Testis (tissue), 3 donors: ENCODE measurements around the gene SYNE1. TPM values are rescaled to one million over a fixed set of nuclear protein-coding genes. Genes with fewer than 3 reads are reported as not detected.
"Not testable (repeated sequence)": the region's sequence is repeated elsewhere in the genome, so short reads cannot be mapped to it uniquely, and the experiment has no call there.

Source experiments
- DNase-seq: peaks from one replicate; pipeline ENCODE4 v3.0.0-alpha.2; 2019
- H3K27ac ChIP-seq, 2 donors: fragments of 200-600 bp; sonication (generic); one replicate each; pipeline ENCODE4 v1.5.1; 2019
- H3K27me3 ChIP-seq: fragments of 200-600 bp; sonication (generic); one replicate; pipeline ENCODE4 v1.5.1; 2019
- H3K36me3 ChIP-seq: fragments of 200-600 bp; sonication (generic); one replicate; pipeline ENCODE4 v1.5.1; 2017; ENCODE audit warnings: low read depth; ENCODE audit errors: missing control alignments
- H3K4me1 ChIP-seq: fragments of 200-600 bp; sonication (generic); one replicate; pipeline ENCODE4 v1.5.1; 2019
- H3K4me3 ChIP-seq, 2 donors: fragments of 200-600 bp; sonication (generic); one replicate each; pipeline ENCODE4 v1.5.1; 2017 to 2019
- H3K9me3 ChIP-seq: fragments of 200-600 bp; sonication (generic); one replicate; pipeline ENCODE4 v1.5.1; 2017
- POLR2A ChIP-seq: fragments of 450-650 bp; IDR thresholded peaks from one replicate; pipeline ENCODE4 v1.6.1; 2017; ENCODE audit warnings: antibody characterized with exemption, mild to moderate bottlenecking, moderate library complexity
- WGBS, 2 donors: methylation state at CpG; one replicate each; pipeline ENCODE4 v1.1.5; 2018; 5-methylcytosine and 5-hydroxymethylcytosine counted together
- intact Hi-C: fragments of 100-400 bp; cut with DNase I; formaldehyde crosslinking; loops from one replicate; pipeline ENCODE4 v1.15.1; 2023; ENCODE audit warnings: low total_unique reads
- polyA plus RNA-seq: library from polyadenylated mRNA; stranded (reverse); fragments of 350-450 nt; fragmentation: Illumina TruSeq; extraction: RNeasy Lipid Tissue Mini Kit (QIAGEN cat#74804); gene quantifications from one replicate; pipeline ENCODE4 v1.2.3, GENCODE V29; 2014; ENCODE audit warnings: low read depth, low replicate concordance; ENCODE audit not compliant: insufficient read depth
- total RNA-seq, 2 donors: library from RNA; depleted of rRNA; stranded (reverse); fragments of >200 nt; gene quantifications; one replicate each; pipeline ENCODE4 v1.2.3, GENCODE V29; 2016
- TF ChIP-seq, protein P1 (sequence below), 3 experiments: fragments of 450-650 bp in 2 of 3; fragments of 200-600 bp in 1 of 3; sonication (generic) in 1 of 3; IDR thresholded peaks; one replicate each; pipeline ENCODE4 v1.5.1; 2016 to 2019; ENCODE audit warnings: antibody characterized with exemption in 3 of 3, mild to moderate bottlenecking in 2 of 3, moderate library complexity in 1 of 3

The SYNE1 gene
- total and polyA plus RNA-seq, 3 donors from 2014 or later, result 57.2 to 255 (median 228) TPM

DNA sequence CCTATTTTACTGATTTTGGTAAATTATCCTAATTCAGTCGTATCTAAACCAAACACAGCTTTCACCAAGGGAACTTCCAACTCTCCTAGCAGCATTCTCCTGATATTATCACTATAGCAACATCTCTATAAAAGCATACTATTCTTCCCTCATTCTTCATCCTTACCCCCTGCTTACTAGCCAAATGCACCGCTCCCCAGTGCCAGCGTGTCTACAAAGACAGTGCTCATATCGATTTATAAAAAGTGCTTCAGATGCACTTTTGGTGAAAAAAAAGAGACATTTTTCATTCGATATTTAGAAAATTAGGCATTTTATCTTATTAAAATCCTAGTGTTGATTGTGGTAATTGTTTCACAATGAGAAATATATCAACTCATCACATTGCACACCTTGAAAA is 74.0 kb downstream of the SYNE1 start:
- DNase-seq, result no peak
- Histone ChIP-seq H3K9me3 (no peaks in the 10 kb centered on the region), H3K36me3 (no peaks in the 10 kb centered on the region), H3K4me1 (peaks cover 4% of the 10 kb centered on the region), H3K27ac (no peak overlapping the region), H3K4me3 (no peak overlapping the region), H3K27me3 (no peaks in the 10 kb centered on the region)
- intact Hi-C loops, result no loop called here
- 83 to 86% methylated on average over 5 of the region's 5 CpGs for WGBS, 2 donors
- TF ChIP-seq, protein P1, sequence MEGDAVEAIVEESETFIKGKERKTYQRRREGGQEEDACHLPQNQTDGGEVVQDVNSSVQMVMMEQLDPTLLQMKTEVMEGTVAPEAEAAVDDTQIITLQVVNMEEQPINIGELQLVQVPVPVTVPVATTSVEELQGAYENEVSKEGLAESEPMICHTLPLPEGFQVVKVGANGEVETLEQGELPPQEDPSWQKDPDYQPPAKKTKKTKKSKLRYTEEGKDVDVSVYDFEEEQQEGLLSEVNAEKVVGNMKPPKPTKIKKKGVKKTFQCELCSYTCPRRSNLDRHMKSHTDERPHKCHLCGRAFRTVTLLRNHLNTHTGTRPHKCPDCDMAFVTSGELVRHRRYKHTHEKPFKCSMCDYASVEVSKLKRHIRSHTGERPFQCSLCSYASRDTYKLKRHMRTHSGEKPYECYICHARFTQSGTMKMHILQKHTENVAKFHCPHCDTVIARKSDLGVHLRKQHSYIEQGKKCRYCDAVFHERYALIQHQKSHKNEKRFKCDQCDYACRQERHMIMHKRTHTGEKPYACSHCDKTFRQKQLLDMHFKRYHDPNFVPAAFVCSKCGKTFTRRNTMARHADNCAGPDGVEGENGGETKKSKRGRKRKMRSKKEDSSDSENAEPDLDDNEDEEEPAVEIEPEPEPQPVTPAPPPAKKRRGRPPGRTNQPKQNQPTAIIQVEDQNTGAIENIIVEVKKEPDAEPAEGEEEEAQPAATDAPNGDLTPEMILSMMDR (IDR thresholded peaks at IDR 0.05), result no peak
- no peak for TF ChIP-seq POLR2A

DNA sequence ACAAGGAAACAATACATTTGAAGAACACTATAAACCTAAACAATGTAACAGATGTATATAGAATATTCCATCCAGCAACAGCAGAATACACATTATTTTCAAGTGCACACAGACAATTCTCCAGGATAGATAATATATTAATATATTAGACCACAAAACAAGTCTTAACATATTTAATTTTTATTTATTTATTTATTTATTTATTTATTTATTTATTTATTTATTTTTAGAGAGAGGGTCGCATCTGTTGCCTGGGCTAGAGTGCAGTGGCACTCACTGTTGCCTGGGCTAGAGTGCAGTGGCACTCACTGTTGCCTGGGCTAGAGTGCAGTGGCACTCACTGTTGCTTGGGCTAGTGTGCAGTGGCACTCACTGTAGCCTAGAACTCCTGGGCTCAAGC is 78.4 kb downstream of the SYNE1 start:
- not testable (repeated sequence) for H3K9me3 ChIP-seq, H3K27ac ChIP-seq, DNase-seq, H3K4me1 ChIP-seq, H3K27me3 ChIP-seq, H3K36me3 ChIP-seq, H3K4me3 ChIP-seq
- WGBS, 2 donors, result 97 to 100% methylated on average over 1 of the region's 1 CpG
- intact Hi-C loops, result loop anchor here (10.0 kb wide), 1 partner anchor 106 kb away; no protein-coding TSS in a partner anchor

DNA sequence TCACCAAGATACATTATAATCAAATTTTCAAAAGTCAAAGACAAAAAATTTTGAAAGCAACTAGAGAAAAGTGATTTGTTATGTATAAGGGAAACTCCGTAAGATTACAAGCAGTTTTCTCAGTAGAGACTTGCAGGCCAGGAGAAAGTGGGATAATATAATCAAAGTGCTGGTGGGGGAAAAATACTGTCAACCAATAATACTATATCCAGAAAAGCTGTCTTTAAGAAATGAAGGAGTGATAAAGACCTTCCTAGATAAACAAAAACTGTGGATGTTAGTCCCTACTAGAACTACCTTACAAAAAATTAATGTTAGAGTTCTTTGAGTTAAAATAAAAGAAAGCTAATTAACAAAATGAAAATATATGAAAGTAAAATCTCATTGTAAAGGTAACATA is 79.7 kb downstream of the SYNE1 start:
- no peak for TF ChIP-seq POLR2A
- TF ChIP-seq, protein P1 (IDR thresholded peaks at IDR 0.05), result no peak
- no peaks in the 10 kb centered on the region for H3K27me3 ChIP-seq
- WGBS, 2 donors, result 95 to 100% methylated on average over 1 of the region's 1 CpG
- no peaks in the 10 kb centered on the region for H3K36me3 ChIP-seq
- intact Hi-C loops, result loop anchor here (10.0 kb wide), 1 partner anchor 107 kb away; no protein-coding TSS in a partner anchor
- DNase-seq, result no peak
- no peaks in the 10 kb centered on the region for H3K4me1 ChIP-seq
- H3K4me3 ChIP-seq, result no peak overlapping the region
- no peaks in the 10 kb centered on the region for H3K9me3 ChIP-seq
- H3K27ac ChIP-seq, result no peak overlapping the region

DNA sequence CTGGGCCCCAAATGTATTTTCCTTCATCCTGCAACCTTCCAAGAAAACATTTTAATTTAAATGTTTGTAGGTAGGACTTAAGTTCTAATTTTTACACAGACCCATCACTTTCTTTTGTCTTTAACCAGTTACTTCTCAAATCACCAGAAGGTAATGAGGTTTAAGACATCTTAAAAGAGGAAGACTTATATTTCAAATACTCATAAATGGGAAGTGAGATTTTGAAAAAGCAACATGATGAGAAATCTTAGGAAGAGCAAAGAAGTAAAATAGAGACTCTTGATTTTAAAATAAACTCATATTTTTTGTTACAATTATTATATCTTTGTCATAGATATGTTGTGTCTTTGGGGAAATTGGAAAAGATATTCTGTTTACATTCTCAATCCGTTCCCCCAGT is 82.3 kb downstream of the SYNE1 start:
- Histone ChIP-seq H3K36me3 (no peaks in the 10 kb centered on the region), H3K9me3 (no peaks in the 10 kb centered on the region), H3K4me1 (no peaks in the 10 kb centered on the region), H3K27ac (no peak overlapping the region), H3K27me3 (no peaks in the 10 kb centered on the region), H3K4me3 (no peak overlapping the region)
- no peak for TF ChIP-seq POLR2A
- TF ChIP-seq, protein P1 (IDR thresholded peaks at IDR 0.05), result no peak
- no peak for DNase-seq
- intact Hi-C loops, result loop anchor here (10.0 kb wide), 1 partner anchor 110 kb away; no protein-coding TSS in a partner anchor
- 95% methylated on average over 1 of the region's 1 CpG for WGBS, 2 donors

DNA sequence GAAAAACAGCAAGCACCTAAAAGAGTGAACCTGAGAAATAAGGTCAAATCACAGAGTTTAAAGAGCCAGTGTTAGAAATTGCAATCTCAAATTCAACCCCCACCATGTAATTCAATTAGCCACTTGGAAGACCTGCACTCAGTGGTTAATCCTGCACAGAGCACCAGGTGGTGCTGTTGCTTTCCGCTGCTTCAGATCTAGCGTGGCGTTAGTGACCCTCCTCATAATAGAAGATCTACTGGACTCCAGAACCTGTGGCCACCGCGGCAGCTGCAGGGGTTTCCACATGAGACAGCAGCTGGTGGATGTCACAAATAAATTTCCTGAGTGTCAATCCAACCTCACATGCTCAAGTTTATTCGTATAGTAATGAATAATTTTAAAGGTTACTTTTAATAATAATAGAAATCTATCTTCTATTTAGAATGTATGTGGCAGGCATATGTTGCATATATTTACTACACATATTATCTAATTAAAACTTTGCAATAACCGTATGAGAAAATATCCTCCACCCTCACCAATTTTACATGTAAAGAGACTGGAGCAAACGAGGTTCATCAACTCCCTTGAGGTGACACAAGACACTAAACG is 84.4 kb downstream of the SYNE1 start:
- WGBS, 2 donors, result 34 to 36% methylated on average over 9 of the region's 9 CpGs
- Histone ChIP-seq H3K27me3 (no peaks in the 10 kb centered on the region), H3K4me1 (no peaks in the 10 kb centered on the region), H3K27ac (no peak overlapping the region), H3K9me3 (no peaks in the 10 kb centered on the region), H3K4me3 (no peak overlapping the region), H3K36me3 (no peaks in the 10 kb centered on the region)
- no peak for TF ChIP-seq POLR2A
- TF ChIP-seq, protein P1 (IDR thresholded peaks at IDR 0.05), result peak; percentile 53 to 83 (median 82)
- intact Hi-C loops, result loop anchor here (10.0 kb wide), 1 partner anchor 112 kb away; no protein-coding TSS in a partner anchor
- peak; percentile 81 for DNase-seq
